NOMO-1 (cell line): Measurements from ENCODE around the gene AHDC1.
"Not testable (repeated sequence)": the region's sequence is repeated elsewhere in the genome, so short reads cannot be mapped to it uniquely, and the experiment has no call there.

ENCODE experiments used
- DNase-seq, 2 experiments: peaks; one replicate each; lab custom pipeline; 2025; ENCODE audit not compliant: unreplicated experiment in 2 of 2; lab: John Stamatoyannopoulos, UW

AHDC1 gene

GRCh38 chr1:27633640-27634176 is 29.8 kb upstream of the AHDC1 start:
- no peak for DNase-seq

GRCh38 chr1:27633298-27633610 is 29.3 kb upstream of the AHDC1 start:
- no peak for DNase-seq

- no peak for DNase-seq
Observed at GRCh38 chr1:27632387-27633297, 28.7 kb upstream of the AHDC1 start.

- DNase-seq = no peak
Observed at GRCh38 chr1:27630859-27631491, 27.0 kb upstream of the AHDC1 start.

GRCh38 chr1:27628712-27629111 is 24.8 kb upstream of the AHDC1 start:
- DNase-seq = no peak

- DNase-seq = not testable (repeated sequence)
Observed at GRCh38 chr1:27627733-27628132, 23.8 kb upstream of the AHDC1 start.

- no peak for DNase-seq
Observed at GRCh38 chr1:27627061-27627460, 23.1 kb upstream of the AHDC1 start.

DNA sequence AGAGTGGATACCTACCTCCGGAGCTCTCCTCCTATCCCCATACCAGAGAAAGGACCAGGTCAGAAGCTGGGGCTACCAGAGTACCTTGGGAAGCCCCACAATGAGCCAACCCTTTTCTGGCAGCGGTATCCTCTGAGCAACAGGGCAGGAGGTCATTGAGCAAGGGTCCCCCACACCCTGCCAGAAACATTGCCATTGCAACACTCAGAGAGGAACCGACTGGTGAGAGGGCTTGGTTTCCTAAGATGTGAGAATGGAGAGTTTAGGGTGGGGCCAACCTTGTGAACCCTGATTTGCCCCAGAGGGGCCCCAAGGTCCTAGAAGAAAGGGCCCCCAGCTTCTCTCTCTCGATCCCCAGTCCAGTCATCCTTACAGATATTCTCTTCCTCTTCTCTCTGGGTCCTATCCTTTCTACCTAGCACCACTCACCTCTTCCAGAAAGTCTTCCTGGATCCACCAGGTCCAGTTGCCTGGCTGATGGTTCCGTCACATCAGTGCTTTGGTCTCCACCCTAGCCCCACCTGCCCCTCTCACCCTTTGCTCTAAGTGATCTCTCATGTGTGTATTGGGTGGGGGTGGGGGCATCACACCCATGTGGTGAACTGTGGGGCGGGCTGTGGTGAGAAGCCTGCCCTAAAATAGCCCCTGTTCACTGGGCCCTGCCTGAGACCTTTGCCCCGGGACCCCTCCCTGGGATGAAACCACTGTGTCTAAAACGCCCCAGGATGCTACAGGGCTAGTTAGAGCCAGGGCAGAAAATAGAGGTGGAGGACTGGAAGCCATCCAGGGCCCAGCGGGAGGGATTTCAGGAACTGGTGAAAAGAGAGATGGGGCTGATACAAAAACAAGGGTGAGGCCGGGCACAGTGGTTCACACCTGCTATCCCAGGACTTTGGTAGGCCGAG is 22.3 kb upstream of the AHDC1 start:
- DNase-seq = peak; percentile 96 to 97

DNA sequence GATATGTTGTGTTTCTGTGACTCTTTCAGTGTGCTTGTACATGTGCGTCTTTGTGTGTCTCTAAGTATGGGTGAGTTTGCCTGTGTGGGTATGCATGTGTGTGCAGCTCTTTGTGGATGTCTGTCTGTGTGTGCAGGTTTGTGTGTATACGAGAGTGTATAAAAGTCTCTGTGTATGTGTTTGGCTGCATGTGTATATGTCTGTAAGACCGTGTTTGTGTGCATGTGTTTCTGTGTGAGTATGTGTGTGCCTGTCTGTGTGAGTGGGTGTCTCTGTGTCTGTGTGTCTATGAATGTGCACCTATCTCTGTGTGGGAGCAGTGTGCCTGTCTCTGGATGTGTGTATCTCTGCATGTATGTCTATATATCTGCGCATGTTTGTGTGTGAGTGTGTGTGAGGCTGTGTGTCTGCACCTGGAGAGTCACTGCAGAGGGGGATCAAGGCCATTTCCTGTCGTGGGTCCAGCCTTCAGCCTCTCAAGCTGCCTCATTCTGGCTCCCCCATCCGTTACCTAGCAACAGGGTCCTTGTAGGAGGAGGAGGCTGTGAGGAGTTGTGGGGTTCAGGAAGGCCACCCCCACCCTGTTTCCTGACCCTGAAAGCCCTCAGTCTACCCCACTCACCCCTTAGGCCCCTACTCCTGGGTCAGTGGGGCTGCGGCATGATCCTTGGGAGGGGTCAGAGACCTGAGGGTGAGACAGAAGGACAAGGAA is 20.7 kb upstream of the AHDC1 start:
- DNase-seq = no peak

- DNase-seq = no peak
Observed at GRCh38 chr1:27623327-27624212, 19.6 kb upstream of the AHDC1 start.

DNA sequence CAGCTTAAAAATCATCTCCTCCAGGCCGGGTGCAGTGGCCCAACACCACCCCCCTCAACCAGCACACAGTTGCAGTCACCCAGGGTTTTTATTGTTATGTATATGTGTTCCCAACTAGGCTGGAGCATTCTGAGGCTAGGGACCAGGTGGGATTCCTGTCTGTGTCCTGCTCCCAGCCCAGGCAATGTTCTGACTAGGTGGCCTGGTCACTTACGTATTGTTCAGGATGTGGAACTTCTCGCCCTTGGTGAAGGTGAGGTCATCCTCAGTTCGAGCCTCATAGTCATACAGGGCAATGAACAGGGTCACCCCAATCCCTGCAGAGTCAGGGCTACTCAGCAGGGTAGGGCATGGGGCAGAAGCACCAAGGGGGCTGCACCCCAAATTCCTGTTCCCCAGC is 18.9 kb upstream of the AHDC1 start:
- no peak for DNase-seq

DNA sequence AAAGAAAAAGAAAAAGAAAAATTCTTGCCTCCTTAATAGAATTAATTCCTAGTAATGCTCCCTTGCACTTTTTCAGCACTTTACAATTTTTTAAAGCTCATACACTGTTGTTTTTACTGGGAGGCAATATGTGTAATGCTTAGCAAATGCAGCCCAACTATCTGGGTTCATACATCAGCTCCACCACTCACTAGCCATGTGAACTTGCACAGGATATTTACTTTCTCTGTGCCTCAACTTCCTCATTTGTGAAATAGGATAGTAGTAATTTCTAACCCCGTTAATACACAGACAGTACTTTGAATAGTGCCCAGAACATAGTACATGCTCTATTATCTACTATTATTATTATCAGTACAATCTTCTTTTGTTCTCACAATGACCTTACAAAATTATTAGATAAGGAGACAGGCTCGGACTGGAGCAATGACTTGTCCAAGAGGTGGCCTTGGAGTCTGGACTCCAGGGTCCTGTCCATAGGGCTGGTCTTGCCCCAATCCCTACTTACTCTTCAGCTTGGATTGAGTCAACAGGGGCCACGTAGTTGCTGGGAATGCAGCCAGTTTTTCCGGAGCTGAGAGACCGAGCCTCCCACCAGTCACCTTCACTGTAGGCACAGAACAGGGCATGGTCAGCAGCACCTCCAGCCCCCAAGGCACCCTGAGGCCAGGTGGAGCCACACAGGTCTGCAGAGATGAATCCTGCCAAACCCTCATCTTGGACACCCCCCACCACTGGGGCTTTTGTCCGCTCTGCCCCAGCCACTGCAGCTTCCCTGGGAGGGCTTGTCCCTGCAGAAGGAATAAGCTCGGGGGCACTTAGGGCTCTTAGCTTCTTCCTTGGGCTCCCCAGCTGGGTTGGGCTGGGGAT is 17.3 kb upstream of the AHDC1 start:
- DNase-seq = no peak

DNA sequence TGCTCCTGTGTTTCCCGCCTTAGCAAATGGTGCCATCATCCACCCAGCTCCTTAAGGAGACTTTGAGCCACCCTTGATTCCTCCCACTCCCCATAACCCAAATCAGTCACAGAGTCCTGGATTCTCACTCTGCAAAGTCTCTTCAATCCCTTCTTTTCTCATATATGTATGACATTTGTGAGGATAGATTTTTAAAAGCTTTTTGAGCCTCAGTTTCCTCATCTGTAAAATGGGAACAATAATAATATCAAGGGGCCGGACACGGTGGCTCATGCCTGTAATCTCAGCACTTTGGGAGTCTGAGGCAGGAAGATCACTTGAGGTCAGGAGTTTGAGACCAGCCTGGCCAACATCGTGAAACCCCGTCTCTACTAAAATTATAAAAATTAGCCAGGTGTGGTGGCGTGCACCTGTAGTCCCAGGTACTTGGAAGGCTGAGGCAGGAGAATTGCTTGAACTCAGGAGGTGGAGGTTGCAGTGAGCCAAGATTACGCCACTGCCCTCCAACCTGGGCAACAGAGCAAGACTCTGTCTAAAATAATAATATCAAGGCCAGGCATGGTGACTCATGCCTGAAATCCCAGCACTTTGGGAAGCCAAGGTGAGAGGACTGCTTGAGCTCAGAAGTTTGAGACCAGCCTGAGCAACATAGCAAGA is 16.0 kb upstream of the AHDC1 start:
- not testable (repeated sequence) for DNase-seq

DNA sequence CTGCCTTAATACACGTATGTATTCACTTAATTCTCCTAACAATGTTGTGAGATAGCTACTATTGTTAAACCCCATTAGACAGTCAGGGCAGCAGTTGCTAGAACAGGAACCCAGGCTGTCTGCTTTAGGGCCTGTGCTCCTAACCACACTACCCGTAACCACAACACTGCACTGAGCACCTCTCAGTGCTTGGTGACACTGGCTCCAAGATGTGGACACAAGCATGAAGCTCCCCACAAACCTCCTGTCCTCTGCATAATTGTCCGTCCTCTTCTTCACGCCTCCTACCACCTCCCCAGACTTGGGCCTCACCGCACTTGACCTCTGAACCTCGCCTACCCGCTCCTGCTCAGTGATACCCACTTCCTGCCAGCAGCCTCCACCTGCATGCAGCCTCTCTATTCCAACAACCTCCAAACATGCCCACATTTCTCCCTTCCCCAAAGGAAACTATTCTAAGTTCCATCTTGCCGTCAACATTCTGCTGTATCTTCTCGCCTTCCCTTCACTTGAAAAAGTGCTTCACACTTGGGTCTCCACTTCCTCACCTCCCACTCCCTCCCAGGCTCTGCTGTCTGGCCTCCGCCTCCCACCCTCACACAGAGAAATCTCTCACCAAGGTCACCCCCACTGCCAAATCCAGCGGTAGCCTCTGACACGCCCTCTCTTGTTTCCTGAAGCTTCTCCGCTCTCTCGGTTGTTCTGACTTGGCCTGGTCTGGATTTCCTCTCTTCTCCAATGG is 14.6 kb upstream of the AHDC1 start:
- peak; percentile 58 to 81 for DNase-seq

DNA sequence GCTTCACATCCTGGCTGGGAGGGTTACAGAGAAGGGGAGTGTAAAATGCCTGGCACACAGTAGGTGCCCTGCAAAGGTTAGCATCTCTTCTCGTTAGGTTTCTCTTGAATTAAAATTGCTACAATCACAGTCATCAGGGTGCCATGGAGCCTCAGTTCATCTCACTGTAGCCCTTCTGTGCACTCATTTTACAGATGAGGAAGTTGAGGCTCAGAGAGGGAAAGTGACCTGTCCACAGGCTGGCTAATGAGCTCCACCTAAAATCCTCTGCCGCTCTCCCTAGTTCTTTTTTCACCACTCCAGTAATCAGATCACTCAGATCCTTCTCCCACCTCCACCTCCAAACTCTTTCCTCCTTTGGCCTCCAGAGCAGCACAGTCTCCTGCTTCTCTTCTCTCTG is 13.5 kb upstream of the AHDC1 start:
- no peak for DNase-seq

GRCh38 chr1:27616441-27616840 is 12.5 kb upstream of the AHDC1 start:
- no peak for DNase-seq
